HK-2 (cell line): ENCODE measurements around the gene SPNS2.

ENCODE experiments used
- DNase-seq: peaks from one replicate; pipeline ENCODE4 v3.0.0-alpha.2; 2018; ENCODE audit not compliant: unreplicated experiment

Gene SPNS2

GRCh38 chr17:4520060-4520893 lies 21.6 kb downstream of the SPNS2 start:
- no peak for DNase-seq

GRCh38 chr17:4520894-4521600 lies 22.4 kb downstream of the SPNS2 start:
- DNase-seq: no peak

GRCh38 chr17:4522661-4523060 lies 24.0 kb downstream of the SPNS2 start:
- DNase-seq: no peak

GRCh38 chr17:4523946-4524345 lies 25.3 kb downstream of the SPNS2 start:
- no peak for DNase-seq

GRCh38 chr17:4525691-4526397 lies 27.2 kb downstream of the SPNS2 start:
- no peak for DNase-seq

GRCh38 chr17:4527134-4527533 lies 28.5 kb downstream of the SPNS2 start:
- DNase-seq: no peak

- no peak for DNase-seq
Observed at GRCh38 chr17:4527566-4528125, 29.0 kb downstream of the SPNS2 start.

- DNase-seq: no peak
Observed at GRCh38 chr17:4529533-4530152, 31.0 kb downstream of the SPNS2 start.

- no peak for DNase-seq
Observed at GRCh38 chr17:4530799-4531730, 32.4 kb downstream of the SPNS2 start.

- no peak for DNase-seq
Observed at GRCh38 chr17:4531988-4532736, 33.5 kb downstream of the SPNS2 start.

- DNase-seq: no peak
Observed at GRCh38 chr17:4532860-4533522, 34.3 kb downstream of the SPNS2 start.

GRCh38 chr17:4533523-4534504 lies 35.1 kb downstream of the SPNS2 start:
- DNase-seq: no peak

- DNase-seq: no peak
Observed at GRCh38 chr17:4534515-4534914, 35.8 kb downstream of the SPNS2 start.

GRCh38 chr17:4534928-4535666 lies 36.4 kb downstream of the SPNS2 start:
- DNase-seq: no peak

GRCh38 chr17:4535667-4536258 lies 37.1 kb downstream of the SPNS2 start:
- no peak for DNase-seq

- DNase-seq: no peak
Observed at GRCh38 chr17:4536259-4536741, 37.6 kb downstream of the SPNS2 start.
